ENCODE measurements around the gene ACVR2B.
"Not testable (repeated sequence)": the region's sequence is repeated elsewhere in the genome, so short reads cannot be mapped to it uniquely, and the experiment has no call there.

ACVR2B gene

DNA sequence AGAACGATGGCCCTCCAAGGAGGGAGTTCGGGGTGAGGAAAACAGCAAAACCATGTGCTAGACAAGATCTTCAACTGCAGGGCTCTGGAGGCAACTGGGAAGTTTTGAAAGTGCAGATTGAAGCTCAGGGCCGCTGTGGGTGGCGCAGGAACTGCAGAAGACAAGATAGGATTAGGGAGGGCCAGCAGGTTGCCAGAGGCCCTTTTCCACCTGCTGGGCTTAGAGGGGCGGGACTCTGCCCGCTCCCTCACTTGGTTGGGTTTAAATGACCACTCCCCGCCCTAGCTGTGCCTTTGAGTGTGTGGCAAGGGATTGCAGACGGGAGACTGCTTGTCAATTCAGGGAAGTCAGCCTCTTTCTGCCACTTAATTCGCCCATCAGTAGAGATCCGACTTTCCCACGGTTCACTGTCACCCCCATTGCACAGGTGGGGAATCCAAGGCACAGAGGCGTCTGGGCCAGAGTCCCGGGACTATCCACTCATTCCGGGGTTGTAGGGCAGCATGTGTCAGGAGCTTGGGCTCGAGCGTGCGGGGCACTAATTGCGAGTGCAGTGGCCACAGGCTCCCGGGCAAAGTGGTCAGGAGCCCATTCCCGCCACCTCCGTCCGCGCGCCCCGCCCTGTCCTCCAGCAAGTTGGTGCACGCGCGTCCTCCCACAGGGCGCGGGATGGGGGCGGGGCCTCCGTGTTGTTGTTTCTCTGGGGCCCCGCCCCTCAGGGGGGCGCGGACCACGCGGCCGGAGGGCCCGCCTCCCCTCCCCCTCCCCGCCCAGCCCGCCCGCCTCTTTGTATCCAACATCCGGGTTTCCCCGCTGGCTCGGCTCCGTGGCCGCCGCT is at the start of gene ACVR2B:
Gene ACVR2B, plus strand, starts transcription at position 816 of the 838 bp plus-strand sequence. CDS start 433 bp downstream, outside the sequence.
- DNase-seq, result peak; percentile 56

DNA sequence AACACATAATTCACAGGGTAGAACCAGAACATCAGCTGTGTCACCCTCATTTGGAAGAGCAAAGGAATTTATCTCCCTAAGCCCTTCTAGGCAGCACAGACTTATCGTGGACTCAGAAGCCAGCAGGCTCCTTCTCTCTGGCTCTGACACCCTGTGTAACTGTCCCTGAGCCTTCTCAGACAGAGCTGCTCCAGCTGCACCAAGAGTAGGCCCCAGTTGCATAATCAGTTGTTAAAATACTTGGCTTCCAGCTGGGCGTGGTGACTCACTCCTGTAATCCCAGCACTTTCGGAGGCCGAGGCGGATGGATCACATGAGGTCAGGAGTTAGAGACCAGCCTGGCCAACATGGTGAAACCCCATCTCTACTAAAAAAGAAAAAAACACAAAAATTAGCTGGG is 49.4 kb upstream of the ACVR2B start:
- no peak for DNase-seq

- DNase-seq, result no peak
Measured at GRCh38 chr3:38411591-38411990, 42.1 kb upstream of the ACVR2B start.

- DNase-seq, result not testable (repeated sequence)
Measured at GRCh38 chr3:38420758-38421157, 32.9 kb upstream of the ACVR2B start.

GRCh38 chr3:38421679-38422336 is 31.9 kb upstream of the ACVR2B start:
- no peak for DNase-seq

GRCh38 chr3:38426798-38427426 is 26.8 kb upstream of the ACVR2B start:
- DNase-seq, result not testable (repeated sequence)

DNA sequence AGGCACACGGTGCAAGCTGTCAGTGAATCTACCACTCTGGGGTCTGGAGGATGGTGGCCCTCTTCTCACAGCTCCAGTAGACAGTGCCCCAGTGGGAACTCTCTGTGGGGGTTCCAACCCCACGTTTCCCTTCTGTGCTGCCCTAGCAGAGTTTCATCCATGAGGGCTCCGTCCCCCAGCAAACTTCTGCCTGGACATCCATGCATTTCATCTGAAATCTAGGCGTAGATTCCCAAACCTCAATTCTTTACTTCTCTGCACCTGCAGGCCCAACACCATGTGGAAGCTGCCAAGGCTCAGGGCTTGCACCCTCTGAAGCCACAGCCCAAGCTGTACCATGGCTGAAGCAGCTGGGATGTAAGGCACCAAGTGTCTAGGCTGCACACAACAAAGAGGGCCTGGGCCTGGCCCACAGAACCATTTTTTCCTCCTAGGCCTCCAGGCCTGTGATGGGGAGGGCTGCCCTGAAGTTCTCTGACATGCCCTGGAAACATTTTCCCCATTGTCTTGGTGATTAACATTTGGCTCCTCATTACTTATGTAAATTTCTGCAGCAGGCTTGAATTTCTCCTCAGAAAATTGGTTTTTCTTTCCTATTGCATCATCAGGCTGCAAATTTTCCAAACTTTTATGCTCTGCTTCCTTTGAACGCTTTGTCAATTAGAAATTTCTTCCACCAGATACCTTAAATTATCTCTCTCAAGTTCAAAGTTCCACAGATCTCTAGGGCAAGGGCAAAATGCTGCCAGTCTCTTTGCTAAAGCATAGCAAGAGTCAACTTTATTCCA is 20.6 kb upstream of the ACVR2B start:
- not testable (repeated sequence) for DNase-seq

- DNase-seq, result not testable (repeated sequence)
Measured at GRCh38 chr3:38433661-38434060, 20.0 kb upstream of the ACVR2B start.

- not testable (repeated sequence) for DNase-seq
Measured at GRCh38 chr3:38438436-38439069, 15.1 kb upstream of the ACVR2B start.

GRCh38 chr3:38443205-38443604 is 10.5 kb upstream of the ACVR2B start:
- DNase-seq, result not testable (repeated sequence)

DNA sequence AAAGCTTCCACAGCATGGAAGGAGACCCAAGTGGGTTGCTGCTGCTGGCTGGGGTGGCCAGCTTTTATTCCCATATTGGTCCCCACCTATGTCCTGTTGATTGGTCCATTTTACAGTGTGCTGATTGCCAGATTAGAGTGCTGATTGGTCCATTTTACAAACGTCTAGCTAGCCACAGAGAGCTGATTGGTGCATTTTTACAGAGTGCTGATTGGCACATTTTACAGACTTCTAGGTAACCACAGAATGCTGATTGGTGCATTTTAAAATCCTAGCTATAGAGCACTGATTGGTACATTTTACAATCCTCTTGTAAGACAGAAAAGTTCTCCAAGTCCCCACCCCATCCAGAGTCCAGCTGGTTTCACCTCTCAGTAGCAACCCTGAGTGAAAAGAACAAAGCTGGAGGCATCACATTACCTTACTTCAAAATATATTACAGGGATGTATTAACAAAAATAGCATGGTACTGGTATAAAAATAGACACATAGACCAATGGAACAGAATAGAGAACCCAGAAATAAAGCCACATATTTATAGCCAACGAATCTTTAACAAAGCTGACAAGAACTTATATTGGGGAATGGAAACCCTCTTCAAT is 7.5 kb upstream of the ACVR2B start:
- no peak for DNase-seq

DNA sequence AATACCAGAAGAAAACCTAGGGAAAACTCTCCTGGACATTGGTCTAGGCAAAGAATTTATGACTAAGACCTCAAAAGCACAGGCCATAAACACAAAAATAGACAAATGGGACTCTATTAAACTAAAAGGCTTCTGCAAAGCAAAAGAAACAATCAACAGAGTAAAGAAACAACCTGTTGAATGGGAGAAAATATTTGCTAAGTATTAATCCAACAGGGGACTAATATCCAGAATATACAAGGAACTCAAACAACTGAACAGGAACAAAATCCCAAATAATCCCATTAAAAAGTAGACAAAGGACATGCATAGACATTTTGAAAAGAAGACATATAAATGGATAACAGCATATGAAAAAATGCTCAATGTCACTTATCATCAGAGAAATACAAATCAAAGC is 6.9 kb upstream of the ACVR2B start:
- DNase-seq, result no peak

DNA sequence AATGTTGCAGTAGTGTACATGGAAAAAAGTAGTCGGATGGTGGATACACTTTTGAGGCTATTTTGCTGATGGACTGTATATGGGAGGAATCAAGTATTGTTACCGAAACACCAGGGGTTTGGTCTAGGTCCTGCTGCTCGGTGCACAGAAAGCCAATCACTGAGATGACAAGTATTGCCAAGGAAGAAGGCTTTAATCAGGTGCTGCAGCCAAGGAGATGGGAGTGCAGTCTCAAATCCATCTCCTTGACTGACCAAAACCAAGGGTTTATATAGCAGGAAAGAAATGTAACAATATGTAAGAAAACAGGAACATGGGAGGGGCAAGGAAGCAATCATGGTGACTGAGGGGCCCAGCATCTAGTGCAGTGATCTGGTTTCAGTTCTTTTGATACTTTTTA is 2.8 kb upstream of the ACVR2B start:
- no peak for DNase-seq

DNA sequence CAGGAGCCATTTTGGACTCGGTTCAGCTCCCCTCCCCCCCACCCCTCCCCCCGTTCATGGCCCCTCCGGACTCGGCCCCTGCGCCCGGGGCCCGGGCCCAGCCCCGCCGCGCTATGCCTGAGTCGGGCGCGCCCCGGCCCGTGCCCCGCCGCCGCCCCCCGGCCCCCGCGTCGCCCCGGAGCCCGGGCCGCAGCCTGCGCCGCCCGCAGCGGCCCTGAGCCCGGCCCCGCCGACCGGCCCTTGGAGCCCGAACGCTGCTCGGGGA is 155 bp downstream of the ACVR2B start:
- DNase-seq, result no peak

DNA sequence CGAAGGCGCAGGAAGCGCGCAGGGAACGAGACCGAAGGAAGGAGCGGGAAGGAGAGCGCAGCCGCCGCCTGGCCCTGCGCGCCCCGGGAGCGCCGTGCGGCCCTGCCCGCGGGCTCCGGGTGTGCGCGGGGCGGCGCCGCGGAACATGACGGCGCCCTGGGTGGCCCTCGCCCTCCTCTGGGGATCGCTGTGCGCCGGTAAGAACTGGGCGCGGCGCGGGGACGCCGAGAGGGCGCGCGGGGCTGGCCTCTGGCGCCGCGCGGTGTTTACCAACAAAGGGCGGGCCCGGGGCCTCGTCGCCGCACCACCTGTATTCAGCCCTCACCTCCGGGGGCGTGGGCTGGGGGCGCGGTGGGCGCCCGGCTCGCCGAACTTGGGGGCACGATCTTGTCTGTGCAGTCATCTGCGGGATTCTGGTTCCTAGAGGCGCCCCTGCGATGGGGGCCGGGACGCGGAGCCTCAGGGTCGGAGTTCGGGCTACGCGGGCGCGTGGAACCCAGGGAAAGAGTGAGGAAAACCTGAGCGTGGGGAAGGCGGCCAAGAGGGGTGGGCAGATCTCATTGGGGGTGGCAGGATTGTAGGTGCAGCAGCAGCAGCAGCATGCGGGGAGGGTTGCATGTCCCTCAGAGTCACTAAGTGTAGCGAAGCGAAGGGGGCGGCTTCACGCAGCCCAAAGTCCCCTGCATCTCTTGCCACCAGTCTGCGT is 641 bp downstream of the ACVR2B start:
- no peak for DNase-seq

- DNase-seq, result no peak
Measured at GRCh38 chr3:38454884-38455638, 1.4 kb downstream of the ACVR2B start.

DNA sequence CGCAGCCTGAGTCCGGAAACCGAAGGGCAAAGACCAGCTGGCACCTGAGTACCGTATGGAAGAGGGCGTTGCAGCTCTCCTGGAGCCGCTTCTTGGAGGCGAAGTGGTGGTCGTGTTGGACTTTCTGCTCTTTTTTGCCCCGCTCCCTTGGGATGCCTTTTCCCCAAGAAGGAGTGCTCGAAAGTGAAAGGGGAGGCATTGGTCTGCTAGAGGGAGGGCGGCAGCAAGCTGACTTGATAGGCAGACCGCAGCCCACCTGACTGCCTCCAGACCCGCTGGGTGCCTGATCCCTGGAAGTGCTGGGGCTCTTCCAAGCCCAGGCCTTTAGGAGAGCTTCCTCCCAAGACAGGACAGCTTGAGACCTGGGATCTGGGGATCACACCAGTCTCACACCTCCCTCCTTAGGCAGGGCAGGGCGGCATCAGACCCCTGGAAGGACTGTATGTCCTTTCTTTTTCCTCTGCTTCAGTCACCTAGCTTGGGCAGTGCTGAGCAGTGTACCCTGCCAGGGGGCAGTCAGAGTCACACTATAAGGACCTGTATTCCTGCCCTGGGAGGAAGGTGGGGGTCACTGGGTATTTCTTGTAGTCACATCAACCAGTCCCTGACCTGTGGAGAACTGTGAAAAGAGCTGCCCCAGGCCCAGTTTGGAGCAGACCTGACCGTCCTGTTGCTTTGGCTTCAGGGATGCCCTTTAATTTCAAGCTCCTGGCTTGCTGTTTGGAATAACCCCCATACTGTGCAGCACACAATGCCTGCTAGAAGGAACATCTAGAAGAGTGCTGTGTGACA is 2.1 kb downstream of the ACVR2B start:
- no peak for DNase-seq

DNA sequence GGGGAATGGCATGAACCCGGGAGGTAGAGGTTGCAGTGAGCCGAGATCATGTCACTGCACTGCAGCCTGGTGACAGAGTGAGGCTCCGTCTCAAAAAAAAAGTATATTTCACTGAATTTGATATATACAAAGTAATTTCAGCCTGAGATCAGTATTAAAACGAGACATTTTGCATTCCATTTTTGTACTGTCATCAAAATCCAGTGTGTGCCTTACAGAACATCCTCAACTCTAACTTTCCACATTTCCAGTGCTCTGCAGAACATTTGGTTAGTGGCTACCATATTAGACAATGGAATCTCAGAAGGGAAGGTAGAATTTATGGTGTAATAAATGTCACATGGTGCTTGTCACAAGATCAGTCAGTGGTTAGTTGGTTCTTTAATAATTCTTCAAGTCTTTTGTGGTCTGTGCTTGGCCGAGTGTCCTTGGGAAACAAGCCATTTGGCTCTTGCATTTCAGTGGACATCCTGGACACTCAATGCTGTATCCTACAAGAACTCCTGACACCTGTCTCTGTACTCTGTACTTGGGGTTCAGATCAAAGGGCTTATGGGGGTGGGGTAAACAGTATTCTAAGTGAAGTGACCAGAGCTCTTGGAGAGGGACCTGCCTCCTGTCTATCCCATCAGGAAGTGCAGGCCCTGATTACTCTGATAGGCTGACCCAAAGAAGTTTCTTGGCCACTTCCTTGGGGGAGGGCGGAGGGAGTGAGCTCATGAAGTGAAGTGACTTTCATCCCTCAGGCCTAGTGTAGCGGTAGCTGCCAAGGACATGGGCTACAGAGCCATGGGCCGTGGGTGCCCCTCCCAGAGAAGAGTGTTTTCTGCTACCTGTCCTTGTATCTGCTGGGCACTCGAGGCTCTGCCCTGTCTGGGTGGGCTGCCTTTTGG is 3.7 kb downstream of the ACVR2B start:
- no peak for DNase-seq

All from activated T-cell treated with anti-CD3 and anti-CD28 coated beads for 4 hours (primary cell).